ENCODE results near the gene SBF1.

SBF1 gene

GRCh38 chr22:50443801-50444625, 30.8 kb downstream of the SBF1 start:
- H3K27ac ChIP-seq = no peak overlapping the region; the same call in 1 of the 2 replicates
- no peak for TF ChIP-seq CTCF (conservative IDR thresholded peaks at IDR 0.05)

- no peak for TF ChIP-seq CTCF (conservative IDR thresholded peaks at IDR 0.05)
Observed at GRCh38 chr22:50443197-50443596, 31.6 kb downstream of the SBF1 start.

GRCh38 chr22:50441428-50441993, 33.3 kb downstream of the SBF1 start:
- H3K27ac ChIP-seq = no peak overlapping the region
- no peak for TF ChIP-seq CTCF (conservative IDR thresholded peaks at IDR 0.05)

More at GRCh38 chr22:50443197-50443596, 31.6 kb downstream of the SBF1 start:
- H3K27ac ChIP-seq = no peak overlapping the region

- TF ChIP-seq CTCF (conservative IDR thresholded peaks at IDR 0.05) = no peak
- no peak overlapping the region for H3K27ac ChIP-seq
Observed at GRCh38 chr22:50440544-50441249, 34.1 kb downstream of the SBF1 start.

GRCh38 chr22:50439871-50440331, 34.9 kb downstream of the SBF1 start:
- no peak for TF ChIP-seq CTCF (conservative IDR thresholded peaks at IDR 0.05)
- no peak overlapping the region for H3K27ac ChIP-seq

- H3K27ac ChIP-seq = no peak overlapping the region
- TF ChIP-seq CTCF (conservative IDR thresholded peaks at IDR 0.05) = no peak
Observed at GRCh38 chr22:50439314-50439870, 35.4 kb downstream of the SBF1 start.

Data from VCaP (cell line).